IPS-NIHi7 (cell line): ENCODE results near the gene OR7A17.

Source experiments
- DNase-seq: peaks from one replicate; pipeline ENCODE4 v3.0.0; 2012; ENCODE audit warnings: mixed read lengths; ENCODE audit errors: extremely low spot score

The OR7A17 gene

DNA sequence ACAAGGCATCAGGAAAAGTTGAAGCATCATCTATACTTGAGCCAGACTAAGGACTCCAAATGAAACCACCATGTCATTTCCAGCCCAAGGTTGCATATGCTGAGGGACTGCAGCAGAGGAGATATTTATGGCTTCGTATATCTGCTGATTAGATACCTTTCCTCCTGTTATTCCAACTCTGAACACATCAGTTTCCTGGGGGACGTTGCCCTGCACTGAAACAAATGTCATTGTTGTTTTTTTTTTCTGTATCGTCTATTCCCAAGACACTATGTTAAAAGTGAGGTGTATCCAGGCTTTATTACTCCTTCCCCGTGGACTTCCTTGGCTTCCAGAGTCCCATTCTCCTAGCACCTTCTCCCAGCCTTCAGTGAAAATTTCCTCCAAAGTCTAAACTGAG, at the start of gene OR7A17:
OR7A17 (minus strand) TSS at position 101 of the 400 bp plus-strand sequence. CDS start 4,777 bp downstream, outside the sequence.
- no peak for DNase-seq

DNA sequence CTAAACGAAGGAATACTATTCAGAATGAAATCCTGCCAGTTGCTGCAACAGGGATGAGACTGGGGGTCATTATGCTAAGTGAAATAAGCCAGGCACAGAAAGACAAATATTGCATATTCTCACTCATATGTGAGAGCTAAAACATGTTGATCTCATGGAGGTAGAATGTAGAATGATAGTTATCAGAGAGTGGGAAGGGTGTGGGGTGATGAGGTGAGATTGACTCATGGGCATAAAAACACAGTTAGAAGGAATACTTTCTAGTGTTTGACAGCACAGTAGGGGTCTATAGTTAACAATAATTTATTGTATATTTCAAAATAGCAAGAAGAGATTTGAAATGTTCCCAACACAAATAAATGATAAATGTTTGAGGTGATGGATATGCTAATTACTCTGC, 47.6 kb upstream of the OR7A17 start:
- DNase-seq: no peak

DNA sequence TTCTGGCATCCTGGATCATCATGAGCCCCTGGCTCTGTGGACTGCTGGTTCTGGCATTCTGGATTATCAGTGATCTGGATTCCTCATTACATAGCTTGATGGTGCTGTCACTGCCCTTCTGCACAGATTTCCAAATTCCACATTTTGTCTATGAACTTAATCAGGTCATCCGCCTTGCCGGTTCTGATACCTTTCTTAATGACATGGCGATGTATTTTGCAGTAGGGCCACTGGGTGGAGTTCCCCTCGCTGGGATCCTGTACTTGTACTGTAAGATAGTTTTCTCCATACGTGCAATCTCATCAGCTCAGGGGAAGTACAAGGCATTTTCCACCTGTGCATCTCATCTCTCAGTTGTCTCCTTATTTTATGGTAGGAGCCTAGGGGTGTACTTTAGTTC, 30.9 kb upstream of the OR7A17 start:
- no peak for DNase-seq

DNA sequence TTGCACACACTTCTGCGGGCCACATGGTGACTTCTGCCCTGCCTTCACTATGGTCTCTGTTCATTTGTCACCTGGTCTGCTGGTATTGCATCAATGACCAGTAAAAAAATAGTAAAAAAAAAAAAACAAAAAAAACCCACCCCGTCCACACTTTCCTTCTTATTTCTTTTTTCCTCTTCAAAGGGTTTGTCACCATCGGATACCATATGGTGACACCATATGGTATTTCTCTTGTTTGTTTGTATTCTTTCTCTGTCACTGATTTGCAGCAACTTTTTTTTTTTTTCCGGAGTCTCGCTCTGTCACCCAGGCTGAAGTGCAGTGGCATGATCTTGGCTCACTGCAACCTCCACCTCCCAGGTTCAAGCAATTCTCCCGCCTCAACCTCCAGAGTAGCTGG, 29.2 kb upstream of the OR7A17 start:
- no peak for DNase-seq

DNA sequence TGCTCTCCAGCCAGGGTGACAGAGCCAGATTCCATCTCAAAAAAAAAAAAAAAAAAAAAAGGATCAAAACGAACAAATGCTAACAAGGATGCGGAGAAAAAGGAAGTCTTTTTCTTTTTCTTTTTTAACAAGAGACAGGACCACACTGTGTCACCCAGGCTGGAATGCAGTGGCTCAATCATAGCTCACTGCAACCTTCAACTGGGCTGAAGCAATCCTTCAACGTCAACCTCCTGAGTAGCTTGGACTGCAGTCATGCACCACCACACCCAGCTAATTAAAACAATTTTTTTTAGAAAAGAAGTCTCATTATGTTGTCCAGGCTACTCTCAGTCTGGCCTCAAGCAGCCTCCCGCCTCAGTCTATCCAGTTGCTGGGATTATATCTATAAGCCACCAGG, 20.8 kb upstream of the OR7A17 start:
- no peak for DNase-seq

DNA sequence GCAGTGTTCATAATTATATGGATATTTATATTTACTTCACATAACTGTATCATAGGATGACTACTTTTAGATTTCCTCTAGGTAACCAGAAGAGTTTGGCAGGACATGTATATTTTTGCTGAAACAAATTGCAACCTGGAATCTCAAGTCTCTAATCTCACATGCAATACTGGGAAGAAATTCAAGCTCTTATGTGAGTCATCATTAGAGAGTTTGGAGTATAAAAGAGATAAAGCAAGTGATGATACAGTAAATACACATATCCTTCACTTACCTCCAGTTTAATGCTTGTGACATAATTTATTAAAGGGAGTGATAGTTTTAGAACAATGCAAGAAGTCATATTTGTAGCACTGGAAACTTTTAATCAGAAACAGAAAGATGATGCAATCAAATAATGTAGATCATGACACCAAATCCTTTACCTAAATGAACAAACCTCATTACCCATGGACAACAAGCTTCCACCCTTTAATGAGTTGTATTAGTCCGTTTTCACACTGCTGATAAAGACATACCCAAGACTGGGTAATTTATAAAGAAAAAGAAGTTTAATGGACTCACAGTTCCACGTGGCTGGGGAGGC, 15.8 kb upstream of the OR7A17 start:
- DNase-seq: no peak

DNA sequence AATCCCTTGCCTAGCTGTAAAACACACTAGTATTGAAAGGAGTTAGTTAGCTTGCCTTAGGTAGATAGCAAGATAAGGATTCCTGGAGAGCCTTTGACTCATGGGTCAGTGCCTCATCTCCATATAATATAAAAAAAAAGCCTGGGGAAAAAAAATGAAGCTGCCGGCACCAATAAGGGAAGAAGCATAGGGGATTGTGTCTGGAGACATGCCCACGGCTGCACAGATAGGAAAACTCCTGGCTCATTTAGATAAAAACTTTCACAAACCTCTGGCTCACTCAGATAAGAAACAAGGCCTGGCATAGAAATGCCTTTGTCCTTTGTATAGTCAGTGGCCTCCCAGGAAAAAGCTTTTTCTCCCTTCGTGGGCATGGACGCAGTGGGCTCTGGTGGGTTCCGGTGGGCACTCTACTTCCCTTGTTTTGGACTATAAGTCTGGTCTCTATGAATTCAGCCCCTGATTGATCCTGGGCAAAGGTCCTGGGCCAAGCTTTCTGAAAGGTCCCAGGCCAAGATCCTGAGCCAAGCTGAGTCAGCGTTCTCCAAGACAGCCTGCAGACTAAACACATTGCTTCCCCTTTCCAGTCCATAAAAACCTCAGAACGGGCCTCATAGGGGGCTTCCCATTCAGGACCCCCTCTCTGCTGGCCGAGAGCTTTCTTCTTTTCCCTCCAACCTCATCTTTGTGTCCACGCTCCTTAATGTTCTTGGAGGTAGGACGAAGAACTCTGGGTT, 4.9 kb upstream of the OR7A17 start:
- DNase-seq: no peak

DNA sequence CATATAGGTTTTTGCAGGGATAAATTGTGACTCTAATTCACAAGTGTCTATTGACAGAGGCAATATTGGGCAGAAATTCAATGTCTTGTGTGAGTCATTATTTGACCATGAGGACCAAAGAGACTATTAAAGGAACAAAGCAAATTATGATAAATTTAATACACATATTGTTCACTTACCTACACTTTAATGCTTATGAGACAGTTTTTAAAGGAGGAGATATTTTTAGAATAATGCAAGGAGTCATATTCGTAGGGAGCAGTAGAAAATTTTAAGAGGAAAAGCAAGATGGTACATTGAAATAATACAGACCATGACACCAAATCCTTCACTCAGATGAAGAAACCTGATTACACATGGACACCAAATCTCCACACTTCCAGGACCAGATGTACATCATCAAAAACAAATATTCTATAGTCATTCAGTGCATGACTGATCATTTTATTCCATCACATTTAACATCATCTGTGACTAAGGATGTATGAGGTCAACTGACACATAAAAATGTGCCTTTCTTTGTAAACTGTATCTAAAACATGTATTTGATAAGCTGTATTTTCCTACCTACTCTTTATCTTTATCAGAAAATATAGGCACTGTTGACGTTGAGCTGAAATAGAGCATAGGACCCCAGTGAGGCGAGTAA, 4.2 kb upstream of the OR7A17 start:
- DNase-seq: no peak

DNA sequence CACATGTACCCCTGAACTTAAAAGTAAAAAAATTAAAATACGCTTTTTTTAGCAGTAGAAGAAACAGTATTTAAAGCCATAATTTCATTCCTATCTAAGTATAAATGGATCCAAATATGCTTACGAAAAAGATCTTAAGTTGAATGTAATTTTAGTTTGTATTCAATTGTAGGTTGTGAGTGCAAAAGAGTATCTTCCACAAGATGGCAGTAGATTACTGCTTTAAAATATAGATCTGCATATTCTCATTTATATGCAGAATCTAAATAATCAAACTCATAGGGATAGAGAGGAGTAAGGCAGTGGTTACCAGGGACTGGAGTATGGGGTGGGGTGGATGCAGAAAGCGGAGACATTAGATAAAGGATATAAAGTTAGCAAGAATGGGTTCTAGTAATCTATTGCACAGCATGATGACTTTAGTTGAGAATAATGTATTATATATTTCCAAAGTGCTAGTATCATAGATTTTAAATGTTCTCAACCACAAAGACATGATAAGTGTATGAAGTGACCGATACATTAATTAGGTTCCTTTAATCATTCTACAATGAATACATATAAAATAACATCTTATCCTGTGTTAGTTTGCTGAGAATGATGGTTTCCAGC, 14.2 kb downstream of the OR7A17 start:
- DNase-seq: no peak

DNA sequence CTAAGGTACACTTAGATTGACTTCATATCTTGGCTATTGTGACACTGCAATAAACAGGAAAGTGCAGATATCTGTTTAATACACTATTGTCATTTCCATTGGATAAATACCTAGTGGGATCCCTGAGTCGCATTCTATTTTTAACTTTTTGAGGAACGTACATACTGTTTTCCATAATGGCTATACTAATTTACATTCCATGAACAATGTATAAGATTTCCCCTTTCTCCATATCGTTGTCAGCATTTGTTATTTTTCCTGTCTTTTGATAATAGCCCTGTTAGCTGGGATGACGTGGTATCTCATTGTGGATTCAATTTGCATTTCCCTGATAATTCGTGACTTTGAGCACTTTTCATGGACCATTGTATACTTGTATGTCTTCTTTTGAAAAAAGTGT, 17.4 kb downstream of the OR7A17 start:
- no peak for DNase-seq

DNA sequence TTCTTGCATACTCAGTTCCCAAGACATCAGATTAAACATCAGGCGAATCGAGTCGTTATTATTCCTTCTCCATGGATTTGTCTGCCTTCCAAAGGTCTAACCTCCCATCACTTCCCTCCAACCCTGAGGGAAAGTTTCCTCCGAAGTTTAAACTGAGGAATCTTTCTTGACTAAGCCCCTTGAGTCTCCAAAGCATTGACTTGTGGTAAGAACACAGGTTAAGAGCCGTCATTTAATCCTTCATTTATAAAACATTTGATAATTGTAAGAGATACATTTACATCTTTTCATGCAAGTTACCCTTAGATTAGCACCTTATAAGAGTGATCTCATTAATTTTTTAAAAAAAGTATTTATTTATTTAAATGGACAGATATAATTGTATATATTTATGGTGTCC, 37.1 kb downstream of the OR7A17 start, which contains the start of gene OR7A10:
OR7A10 (minus strand) TSS at position 101 of the 400 bp plus-strand sequence. CDS start 7,045 bp downstream, outside the sequence.
- no peak for DNase-seq

DNA sequence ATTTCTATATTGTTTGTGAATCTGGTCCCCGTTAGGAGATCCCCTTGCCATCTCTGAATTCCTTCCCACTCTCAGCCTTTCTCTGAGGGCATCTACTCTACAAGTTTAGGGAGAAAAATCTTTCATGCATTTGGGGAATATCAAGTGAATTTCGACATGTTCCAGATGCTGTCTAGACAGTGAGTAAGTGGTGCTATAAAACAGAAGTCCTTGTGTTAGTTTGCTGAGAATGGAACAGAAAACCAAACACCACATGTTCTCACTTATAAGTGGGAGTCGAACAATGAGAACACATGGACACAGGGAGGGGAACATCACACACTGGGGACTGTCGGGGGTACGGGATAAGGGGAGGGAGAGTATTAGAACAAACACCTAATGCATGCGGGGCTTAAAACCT, 42.4 kb downstream of the OR7A17 start:
- DNase-seq: no peak

DNA sequence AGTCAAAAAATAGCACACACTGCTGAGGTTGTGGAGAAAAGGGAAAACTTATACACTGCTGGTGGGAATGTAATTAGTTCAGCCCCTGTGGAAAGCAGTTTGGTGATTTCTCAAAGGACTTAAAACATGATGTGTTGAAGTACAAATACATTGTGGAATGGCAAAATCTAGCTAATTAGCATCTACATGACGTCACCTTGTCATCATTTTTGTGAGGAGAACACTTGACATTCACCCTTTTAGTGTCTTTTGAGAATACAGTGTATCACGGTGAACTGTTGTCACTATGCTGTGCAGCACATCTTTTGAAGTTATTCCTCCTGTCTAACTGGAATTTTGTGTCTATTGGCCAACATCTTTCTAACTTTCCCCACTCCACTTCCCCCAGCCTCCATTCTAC, 42.8 kb downstream of the OR7A17 start:
- no peak for DNase-seq

DNA sequence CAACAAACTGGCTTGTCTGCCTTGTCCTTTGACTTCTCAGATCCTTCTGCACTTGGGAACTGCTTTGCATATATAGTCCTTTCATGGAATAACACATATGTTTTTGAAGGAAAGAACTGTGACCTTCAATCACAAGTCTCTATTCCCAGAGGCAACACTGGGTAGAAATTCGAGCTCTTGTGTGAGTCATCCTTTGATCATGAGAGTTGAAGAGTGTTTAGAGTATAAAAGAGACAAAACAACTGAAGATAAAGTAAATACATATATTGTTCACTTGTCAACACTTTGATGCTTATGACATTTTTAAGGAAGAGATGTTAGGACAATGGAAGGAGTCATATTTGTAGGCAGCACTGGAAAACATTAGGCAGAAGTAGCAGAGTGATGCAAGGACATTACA, 45.7 kb downstream of the OR7A17 start:
- DNase-seq: no peak

DNA sequence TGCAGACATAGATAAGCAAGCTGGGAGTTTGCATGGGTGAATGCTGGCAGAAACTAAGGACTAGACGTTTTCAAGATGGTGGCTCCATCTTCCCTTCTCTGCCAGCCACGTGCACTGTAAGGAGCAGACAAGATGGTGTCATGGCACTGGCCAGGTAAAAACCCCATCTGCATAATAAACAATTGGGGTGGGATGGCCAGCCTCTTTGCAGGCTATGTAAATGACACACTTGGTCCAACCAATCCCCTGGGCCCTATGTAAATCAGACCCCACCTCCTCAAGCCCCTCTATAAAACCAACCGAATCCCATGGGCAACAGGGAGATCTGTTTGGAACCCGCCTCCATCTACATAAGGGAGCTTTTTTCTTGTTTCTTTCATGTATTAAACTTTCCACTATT, 48.5 kb downstream of the OR7A17 start:
- no peak for DNase-seq

DNA sequence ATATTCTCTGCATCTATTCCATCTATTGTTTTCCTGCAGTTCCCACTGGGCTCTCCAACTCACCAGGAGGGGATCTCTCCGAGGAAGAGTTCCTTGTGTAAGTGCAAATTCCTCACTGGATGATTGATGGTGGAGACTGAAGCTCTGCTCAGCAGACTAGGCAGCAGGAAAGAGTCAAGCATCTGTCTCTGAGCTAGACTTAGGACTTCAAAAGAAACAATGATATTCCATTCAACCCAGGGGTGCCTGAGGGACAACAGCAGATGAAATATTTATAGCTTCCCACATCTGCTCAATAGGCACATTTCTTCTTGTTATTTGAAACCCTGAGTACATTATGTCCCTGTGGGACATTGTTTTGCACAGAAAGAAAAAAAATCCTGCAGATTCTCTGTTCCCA, 50.9 kb downstream of the OR7A17 start, which contains the start of the genes OR7A5 and OR7C1:
OR7A5 (minus strand) TSS at position 175 of the 400 bp plus-strand sequence. CDS start 6,944 bp downstream, outside the sequence.
OR7C1 (minus strand) TSS at position 175 of the 400 bp plus-strand sequence. CDS start 35,049 bp downstream, outside the sequence.
- DNase-seq: no peak

DNA sequence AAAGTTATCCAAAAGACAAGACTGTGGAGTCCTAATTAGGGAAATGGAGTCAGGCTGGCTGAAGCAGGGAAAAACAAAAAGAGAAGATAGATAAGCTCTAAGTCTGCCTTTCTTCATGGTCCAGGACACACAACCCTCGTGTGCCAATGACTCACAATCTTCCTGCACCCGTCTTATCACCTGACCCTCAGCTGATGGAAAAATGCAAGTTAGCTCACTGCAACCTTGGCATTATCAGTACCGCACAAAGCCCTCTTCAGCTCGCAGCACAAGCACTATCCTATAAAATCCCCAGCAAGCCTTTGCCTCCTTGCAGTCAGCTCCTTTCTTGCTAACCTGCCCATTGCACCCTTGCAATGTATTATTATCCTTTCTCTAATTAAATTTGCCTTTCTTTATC, 55.2 kb downstream of the OR7A17 start:
- DNase-seq: no peak
